NT2/D1 (cell line): Measurements from ENCODE around the gene STXBP6.

Experiments
- DNase-seq: peaks from one replicate; pipeline ENCODE4 v3.0.0-alpha.2; 2011; ENCODE audit warnings: low read depth, low spot score
- H3K27me3 ChIP-seq: 2 replicates; pipeline ENCODE4 v1.6.0; 2011; ENCODE audit warnings: mild to moderate bottlenecking; ENCODE audit not compliant: insufficient read length, insufficient read depth
- H3K36me3 ChIP-seq: 2 replicates; pipeline ENCODE4 v1.6.1; 2011; ENCODE audit warnings: mild to moderate bottlenecking, low read length, mixed read lengths; ENCODE audit not compliant: insufficient read depth, insufficient read length
- H3K4me1 ChIP-seq: 2 replicates; pipeline ENCODE4 v1.5.1; 2011; ENCODE audit not compliant: insufficient read depth, insufficient read length
- H3K4me3 ChIP-seq: 2 replicates; pipeline ENCODE4 v1.5.1; 2011; ENCODE audit warnings: low read depth; ENCODE audit not compliant: insufficient read length
- H3K9ac ChIP-seq: 2 replicates; pipeline ENCODE4 v1.6.0; 2011; ENCODE audit warnings: low read depth; ENCODE audit not compliant: insufficient read length
- H3K9me3 ChIP-seq: 2 replicates; pipeline ENCODE4 v1.5.1; 2011; ENCODE audit warnings: mild to moderate bottlenecking, low read length; ENCODE audit not compliant: insufficient read depth
- SUZ12 ChIP-seq: IDR thresholded peaks from 2 replicates; pipeline ENCODE4 v1.6.1; 2011; ENCODE audit not compliant: insufficient read length, insufficient read depth; ENCODE audit errors: extremely low read depth
- YY1 ChIP-seq: IDR thresholded peaks from 2 replicates; pipeline ENCODE4 v1.6.1; 2011; ENCODE audit not compliant: insufficient read length, insufficient read depth
- ZNF274 ChIP-seq: IDR thresholded peaks from 2 replicates; pipeline ENCODE4 v1.6.1; 2011; ENCODE audit warnings: mild to moderate bottlenecking, low read depth, low read length

The STXBP6 gene

DNA sequence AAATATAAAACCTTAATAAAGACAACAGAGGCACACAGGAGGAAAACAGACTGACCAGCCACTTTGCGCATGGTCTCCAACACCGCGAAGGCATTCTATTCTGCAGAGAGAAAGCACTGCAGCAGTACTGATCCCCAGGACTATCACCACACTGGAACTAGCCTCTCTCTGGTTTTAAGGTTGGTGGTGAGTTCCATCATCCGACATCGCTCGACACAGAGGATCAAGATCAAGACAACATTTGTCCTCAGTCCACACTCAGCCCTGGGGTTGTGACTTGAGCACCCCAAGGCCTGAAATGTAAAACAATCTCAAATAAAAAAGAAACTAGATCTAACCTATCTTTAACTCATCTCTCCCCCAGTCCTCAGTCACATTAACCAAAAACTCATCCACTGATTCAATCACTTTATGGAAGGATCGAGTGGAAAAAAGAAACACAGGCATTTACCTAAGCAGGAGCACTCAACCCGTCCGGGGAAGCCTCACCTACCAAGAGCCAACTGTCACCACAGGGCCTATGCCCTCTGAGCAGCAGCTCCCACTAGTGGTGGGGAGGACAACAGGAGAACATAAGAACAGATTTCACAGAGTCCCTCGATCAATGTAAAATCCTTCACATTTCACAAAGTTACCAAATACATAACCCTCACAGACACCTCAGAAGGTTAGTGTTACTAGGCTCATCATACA, 17.7 kb downstream of the STXBP6 start:
- DNase-seq, result no peak
- no peaks in the 10 kb centered on the region for H3K27me3 ChIP-seq
- no peaks in the 10 kb centered on the region for H3K4me1 ChIP-seq
- H3K4me3 ChIP-seq, result no peak overlapping the region
- H3K9me3 ChIP-seq, result no peaks in the 10 kb centered on the region
- no peaks in the 10 kb centered on the region for H3K36me3 ChIP-seq
- TF ChIP-seq YY1, result no peak
- TF ChIP-seq SUZ12, result no peak
- TF ChIP-seq ZNF274, result no peak
- no peak overlapping the region for H3K9ac ChIP-seq

DNA sequence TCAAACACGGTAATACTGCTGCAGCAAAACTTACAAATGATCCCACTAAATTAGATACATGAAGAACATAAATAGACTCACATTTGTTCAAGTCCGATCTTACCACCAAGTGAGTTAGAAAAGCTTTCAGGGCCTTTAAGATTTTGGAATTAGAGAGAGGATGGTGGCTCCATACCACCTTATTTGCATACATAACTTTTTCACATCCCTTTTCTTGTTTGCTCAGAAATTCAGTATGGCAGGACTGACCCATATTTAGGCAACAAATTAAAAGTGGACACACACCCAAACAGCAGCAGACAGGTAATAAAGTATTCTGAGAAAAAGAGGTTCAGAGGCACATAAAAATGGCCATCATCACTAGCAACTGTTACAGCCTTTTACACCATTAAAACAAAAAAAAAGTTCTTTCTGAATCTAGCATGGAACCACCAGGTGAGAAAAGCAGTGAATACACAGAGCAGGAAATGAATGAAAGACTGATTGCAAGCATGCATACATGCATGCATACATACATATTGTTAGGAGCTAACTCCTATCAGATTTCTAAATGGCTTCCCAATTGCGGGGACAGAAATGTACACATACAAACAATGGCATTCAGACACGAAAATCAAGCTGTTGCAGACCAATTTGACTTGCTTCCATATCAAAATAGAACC, 23.3 kb downstream of the STXBP6 start:
- no peak overlapping the region for H3K4me3 ChIP-seq
- DNase-seq, result no peak
- no peaks in the 10 kb centered on the region for H3K9me3 ChIP-seq
- H3K4me1 ChIP-seq, result no peaks in the 10 kb centered on the region
- H3K9ac ChIP-seq, result no peak overlapping the region
- H3K36me3 ChIP-seq, result no peaks in the 10 kb centered on the region
- no peaks in the 10 kb centered on the region for H3K27me3 ChIP-seq
- TF ChIP-seq SUZ12 (no peak), ZNF274 (no peak), YY1 (no peak)

DNA sequence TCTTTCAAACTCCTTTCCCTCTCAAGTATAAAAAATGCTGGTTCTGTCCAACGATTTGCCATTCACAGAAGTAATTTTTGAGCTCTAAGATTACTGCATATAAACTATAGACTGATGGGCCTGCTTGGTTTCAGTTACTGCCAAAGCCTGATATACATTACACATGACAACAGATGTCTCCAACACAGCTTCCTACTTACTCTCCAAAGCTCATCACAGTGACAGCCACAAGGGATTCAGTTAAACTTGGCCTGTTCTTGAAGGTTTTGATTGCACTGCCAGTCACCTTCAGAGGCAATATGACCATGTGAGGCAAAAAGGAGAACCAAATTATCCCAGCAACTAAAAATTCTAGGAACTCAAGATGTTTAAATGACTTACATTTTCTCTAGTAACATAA, 30.1 kb downstream of the STXBP6 start:
- Histone ChIP-seq H3K27me3 (no peaks in the 10 kb centered on the region), H3K4me1 (no peaks in the 10 kb centered on the region), H3K9me3 (no peaks in the 10 kb centered on the region), H3K9ac (no peak overlapping the region), H3K4me3 (no peak overlapping the region), H3K36me3 (no peaks in the 10 kb centered on the region)
- no peak for TF ChIP-seq ZNF274
- DNase-seq, result no peak

DNA sequence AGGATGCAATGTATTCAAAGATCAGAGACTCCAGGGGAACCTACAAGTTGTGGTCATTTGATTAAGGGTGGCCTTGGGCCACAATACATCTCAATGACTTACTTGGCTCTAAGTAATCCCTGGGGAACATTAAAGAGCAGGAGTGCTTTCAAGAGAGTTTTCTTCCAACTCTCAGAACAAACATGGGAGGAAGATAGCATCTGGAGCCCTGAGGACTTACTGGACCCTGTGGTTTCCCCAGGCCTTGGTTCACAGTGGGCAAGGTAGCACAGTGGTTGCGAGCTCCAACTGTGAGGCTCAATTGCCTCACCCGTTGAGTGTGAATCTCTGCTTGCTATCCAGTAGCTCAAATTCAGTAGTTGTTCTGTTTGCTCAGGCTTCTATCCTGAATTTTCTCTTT, 32.4 kb downstream of the STXBP6 start:
- no peak for DNase-seq
- no peaks in the 10 kb centered on the region for H3K36me3 ChIP-seq
- TF ChIP-seq SUZ12 (no peak), ZNF274 (no peak), YY1 (no peak)

DNA sequence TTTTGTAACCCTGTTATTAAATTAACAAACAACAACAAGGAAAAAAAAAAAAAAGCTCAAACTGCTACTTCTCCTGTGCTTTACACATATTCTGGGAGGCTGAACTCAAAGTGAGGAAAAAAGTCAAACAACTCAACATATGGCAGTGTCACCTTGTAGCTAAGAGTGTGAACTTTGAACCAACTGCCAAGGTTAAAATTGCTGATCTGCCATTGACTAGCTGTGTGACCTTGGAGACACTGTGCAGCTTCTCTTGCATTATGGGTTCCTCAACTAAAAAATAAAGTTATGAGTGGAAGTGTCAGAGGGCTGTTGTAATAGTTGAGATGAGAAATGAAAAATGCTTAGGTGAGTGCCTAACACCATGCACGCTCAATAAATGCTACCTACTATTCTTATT, 34.2 kb downstream of the STXBP6 start:
- Histone ChIP-seq H3K27me3 (no peaks in the 10 kb centered on the region), H3K36me3 (no peaks in the 10 kb centered on the region), H3K9ac (no peak overlapping the region), H3K4me1 (no peaks in the 10 kb centered on the region), H3K9me3 (no peaks in the 10 kb centered on the region), H3K4me3 (no peak overlapping the region)
- no peak for DNase-seq
- TF ChIP-seq SUZ12 (no peak), YY1 (no peak), ZNF274 (no peak)

More for the DNA sequence above, 32.4 kb downstream of the STXBP6 start:
- H3K4me1 ChIP-seq, result no peaks in the 10 kb centered on the region
- no peaks in the 10 kb centered on the region for H3K9me3 ChIP-seq
- no peak overlapping the region for H3K4me3 ChIP-seq
- H3K9ac ChIP-seq, result no peak overlapping the region
- H3K27me3 ChIP-seq, result no peaks in the 10 kb centered on the region

DNA sequence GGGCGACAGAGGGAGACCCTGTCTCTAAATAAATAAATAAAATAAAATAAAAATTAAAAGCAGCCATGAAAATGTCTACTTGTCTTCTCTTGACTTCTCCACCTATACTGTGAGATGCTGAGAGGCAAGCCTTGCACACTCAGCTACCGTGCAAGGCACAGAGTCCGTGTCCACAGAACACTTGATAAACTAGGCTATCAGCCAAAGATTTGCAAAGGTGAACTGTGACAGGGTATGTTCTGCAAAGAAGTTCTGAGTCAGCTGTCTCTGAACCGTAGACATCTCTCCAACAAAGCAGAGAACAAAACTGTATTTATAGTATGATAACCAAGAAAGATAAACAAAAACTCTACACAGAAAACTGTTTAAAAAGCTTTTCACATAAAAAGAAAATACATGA, 35.5 kb downstream of the STXBP6 start:
- Histone ChIP-seq H3K4me1 (no peaks in the 10 kb centered on the region), H3K4me3 (no peak overlapping the region), H3K27me3 (no peaks in the 10 kb centered on the region), H3K36me3 (no peaks in the 10 kb centered on the region), H3K9me3 (no peaks in the 10 kb centered on the region), H3K9ac (no peak overlapping the region)
- TF ChIP-seq ZNF274 (no peak), SUZ12 (no peak), YY1 (no peak)
- DNase-seq, result no peak

DNA sequence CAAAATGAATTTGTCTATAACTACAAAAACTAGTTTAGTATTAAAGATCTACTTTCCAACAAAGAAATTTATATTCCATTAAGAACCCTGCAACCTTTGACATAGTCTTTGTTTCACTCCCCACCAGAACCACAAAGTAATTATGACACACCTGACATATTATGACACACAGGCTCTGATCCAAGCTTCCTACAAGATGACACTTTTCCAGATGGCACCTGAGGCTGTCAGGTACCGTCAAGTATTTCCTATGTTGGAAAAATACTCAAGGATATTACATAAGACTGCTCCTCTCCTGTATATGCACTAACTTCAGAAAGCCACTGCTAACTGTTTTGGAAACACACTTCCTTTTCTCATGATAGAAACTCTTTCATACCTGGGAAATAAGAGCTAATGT, 38.9 kb downstream of the STXBP6 start:
- Histone ChIP-seq H3K27me3 (no peaks in the 10 kb centered on the region), H3K36me3 (no peaks in the 10 kb centered on the region), H3K9ac (no peak overlapping the region), H3K9me3 (no peaks in the 10 kb centered on the region), H3K4me1 (no peaks in the 10 kb centered on the region), H3K4me3 (no peak overlapping the region)
- no peak for TF ChIP-seq YY1
- no peak for TF ChIP-seq SUZ12
- TF ChIP-seq ZNF274, result no peak
- DNase-seq, result no peak
